Measurements from ENCODE around the gene MISP.

DNA sequence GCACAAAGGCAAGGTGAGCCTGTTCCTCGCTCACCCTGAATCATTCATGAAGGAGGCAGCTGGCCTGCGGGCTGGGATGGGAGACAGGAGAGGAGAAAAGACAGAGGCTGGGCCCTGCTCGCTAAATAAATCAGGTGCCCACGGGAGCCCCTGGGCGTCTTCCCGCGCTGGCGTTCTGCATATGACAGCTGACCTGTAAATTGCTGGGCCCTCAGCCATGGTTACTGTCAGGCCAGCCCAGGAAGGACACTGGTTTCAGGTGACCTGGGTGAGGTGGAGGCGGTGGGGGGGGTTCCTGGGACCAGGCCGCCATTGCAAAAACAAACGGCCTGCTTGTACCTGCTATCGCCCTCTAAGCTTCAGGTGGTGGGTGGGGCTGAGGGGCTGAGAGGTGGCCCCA is 42.9 kb downstream of the MISP start:
- TF ChIP-seq, protein P1, sequence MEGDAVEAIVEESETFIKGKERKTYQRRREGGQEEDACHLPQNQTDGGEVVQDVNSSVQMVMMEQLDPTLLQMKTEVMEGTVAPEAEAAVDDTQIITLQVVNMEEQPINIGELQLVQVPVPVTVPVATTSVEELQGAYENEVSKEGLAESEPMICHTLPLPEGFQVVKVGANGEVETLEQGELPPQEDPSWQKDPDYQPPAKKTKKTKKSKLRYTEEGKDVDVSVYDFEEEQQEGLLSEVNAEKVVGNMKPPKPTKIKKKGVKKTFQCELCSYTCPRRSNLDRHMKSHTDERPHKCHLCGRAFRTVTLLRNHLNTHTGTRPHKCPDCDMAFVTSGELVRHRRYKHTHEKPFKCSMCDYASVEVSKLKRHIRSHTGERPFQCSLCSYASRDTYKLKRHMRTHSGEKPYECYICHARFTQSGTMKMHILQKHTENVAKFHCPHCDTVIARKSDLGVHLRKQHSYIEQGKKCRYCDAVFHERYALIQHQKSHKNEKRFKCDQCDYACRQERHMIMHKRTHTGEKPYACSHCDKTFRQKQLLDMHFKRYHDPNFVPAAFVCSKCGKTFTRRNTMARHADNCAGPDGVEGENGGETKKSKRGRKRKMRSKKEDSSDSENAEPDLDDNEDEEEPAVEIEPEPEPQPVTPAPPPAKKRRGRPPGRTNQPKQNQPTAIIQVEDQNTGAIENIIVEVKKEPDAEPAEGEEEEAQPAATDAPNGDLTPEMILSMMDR (IDR thresholded peaks at IDR 0.05), result no peak
- TF ChIP-seq EP300 (IDR thresholded peaks at IDR 0.05), result no peak
